ENCODE measurements around the gene OBP2A. TPM values are rescaled to one million over a fixed set of nuclear protein-coding genes. Genes with fewer than 3 reads are reported as not detected.
"Not testable (repeated sequence)": the region's sequence is repeated elsewhere in the genome, so short reads cannot be mapped to it uniquely, and the experiment has no call there.

The OBP2A gene, protein sequence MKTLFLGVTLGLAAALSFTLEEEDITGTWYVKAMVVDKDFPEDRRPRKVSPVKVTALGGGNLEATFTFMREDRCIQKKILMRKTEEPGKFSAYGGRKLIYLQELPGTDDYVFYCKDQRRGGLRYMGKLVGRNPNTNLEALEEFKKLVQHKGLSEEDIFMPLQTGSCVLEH
- not detected in 2 replicates for total RNA-seq

DNA sequence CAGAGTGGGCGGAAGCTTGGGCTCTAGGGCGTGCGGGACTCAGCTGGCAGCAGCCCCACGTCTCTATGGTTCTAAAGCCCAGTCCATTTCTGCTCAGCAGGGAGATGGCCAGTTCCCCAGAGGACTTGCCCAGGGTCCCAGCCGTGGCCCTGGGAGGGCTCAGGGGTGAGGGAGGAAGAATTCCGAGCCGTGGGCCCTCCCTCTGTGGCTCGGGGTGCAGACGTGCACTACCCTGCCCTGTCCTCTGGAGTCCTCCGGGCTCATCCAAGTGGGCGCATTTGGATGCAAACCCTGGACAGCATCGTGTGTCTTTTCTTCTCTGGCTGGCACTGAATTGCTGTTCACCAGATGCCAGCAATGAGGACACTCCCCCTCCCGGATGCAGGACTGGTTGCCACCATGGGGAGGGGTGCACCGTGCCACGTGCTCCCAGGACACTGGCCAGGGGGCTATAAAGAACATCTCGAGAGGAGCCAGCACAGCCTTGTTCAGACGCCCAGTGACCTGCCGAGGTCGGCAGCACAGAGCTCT, at the start of gene OBP2A:
TSS of gene OBP2A (plus strand) at position 481 of the 531 bp plus-strand sequence. CDS start 55 bp downstream, outside the sequence.
- DNase-seq (ENCODE audit: low read depth, low spot score): not testable (repeated sequence)

DNA sequence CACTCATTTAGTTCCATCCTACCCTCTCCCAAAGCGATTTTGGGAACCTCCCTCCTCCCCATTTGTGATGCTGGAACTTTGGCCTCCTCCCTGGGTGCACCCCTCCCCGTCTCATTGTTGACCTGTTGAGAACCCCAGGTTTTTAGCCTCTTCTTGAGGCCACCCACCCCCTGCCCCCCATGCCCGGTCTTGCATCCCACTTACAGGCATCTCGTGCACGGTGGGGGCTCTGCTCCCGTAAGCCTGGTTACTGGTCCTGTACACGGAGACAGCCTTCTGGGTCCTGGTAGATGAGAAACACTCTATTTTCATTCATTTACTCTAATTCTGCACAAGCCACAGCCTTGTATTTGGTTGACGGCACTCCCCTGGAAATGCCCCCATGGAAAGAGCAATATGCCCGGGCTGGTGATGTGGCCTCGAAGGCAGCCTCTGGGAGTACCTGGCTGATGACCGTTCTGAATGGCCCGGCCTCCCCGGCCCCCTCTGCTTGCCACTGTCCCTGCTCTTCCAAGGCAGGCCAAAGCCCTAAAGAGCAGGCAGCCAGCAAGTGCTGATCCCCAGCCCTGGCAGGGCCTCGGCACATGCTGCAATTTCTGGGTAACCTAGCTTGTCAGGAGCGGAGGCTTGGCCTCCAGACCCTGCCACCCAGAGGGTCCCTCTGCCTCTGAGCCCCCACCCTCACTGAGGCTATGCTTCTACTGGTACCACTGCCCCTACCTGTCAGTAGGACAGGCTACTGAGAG, 47.4 kb upstream of the OBP2A start:
- no peak for DNase-seq (ENCODE audit: low read depth, low spot score)

DNA sequence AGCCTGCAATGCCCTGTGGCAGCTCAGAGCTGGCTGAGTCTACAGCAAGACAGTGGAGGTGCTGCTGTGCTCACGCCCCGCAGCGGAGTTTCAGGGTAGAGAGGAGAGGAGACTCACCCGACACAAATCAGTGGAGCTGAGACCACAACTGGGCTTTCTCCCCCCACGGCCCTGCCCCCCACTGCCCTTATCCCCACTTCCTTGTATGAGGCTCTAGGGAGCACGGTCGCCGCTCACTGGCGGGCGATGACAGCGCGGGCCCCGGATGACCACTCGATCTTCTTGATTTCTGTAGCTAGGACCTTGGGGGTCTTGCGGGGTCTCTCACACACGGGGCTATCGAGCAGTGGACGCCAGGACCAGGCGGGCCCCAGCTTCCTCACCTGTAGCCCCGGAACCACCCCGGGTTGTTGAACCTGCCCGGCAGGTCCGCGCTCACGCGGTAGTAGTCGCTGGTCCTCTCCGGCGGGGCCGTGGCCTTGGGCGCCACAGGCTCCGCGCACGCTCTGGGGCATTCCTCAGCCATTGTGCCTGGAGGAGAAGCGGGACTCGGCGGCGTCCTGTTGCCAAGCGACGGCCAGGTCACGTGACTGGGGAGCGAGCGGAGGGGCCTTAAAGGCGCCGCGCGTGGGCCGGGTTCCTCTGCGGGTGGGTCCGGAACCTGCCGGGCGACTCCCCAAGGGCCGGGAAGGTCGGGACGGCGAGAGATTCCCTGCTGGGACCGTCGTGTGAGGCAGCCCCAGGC, 46.4 kb upstream of the OBP2A start:
- peak; percentile 63 for DNase-seq (ENCODE audit: low read depth, low spot score)

DNA sequence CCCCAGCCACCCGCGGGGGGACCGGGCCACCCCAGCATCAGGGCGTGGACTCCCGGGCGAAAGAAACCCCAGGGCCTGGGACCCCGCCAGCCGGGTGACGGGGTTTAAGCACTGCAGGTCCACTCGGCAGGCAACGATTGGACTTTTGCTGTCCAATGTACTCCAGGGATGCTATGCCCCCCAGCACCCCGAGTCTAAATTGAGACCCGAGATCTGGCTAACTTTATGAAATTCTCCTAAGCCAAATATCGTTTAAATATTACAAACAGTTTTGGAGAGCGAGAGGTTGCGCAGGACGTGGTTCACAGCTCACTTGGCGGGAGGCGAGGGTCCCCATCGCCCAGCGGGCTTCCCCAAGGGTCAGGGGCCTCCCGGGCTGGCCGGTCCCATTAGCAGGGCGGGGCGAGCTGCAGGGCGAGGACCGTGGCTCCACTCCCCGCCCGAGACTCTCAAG, 45.8 kb upstream of the OBP2A start:
- no peak for DNase-seq (ENCODE audit: low read depth, low spot score)

DNA sequence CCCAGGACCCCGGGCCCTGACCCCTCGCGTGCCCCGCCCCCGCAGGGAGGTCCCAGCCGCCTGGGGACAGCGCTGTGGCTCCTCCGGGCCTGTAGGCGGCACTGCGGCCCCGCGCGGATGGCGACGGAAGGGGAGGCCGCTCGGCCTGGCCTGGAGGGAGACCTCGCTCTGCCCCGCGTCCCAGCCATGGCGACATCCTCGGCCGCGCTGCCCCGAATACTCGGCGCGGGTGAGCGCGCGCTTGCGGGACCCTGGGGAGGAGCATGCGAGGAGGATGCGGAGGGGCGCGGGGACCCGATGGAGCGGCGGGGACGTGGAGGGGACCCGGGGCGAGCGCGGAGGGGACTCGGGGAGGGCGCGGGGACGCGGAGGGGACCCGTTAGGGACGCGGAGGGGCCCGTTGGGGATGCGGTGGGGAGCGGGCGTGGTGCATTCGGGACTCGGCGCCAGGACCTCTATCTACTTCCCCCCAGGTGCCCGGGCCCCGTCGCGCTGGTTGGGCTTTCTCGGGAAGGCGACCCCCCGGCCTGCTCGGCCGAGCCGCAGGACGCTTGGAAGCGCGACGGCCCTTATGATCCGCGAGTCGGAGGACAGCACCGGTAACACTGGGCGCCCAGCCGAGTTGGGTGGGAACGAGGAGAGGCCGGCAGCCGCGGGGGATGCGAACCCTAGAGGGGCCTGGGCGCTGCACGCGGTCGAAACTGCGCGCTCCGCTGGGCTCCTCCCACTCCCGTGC, 45.2 kb upstream of the OBP2A start, which contains the start of gene MRPS2:
TSS of gene MRPS2 (plus strand) at position 158 of the 736 bp plus-strand sequence. CDS start at position 187, 29 bp downstream.
- peak; percentile 58 for DNase-seq (ENCODE audit: low read depth, low spot score)

DNA sequence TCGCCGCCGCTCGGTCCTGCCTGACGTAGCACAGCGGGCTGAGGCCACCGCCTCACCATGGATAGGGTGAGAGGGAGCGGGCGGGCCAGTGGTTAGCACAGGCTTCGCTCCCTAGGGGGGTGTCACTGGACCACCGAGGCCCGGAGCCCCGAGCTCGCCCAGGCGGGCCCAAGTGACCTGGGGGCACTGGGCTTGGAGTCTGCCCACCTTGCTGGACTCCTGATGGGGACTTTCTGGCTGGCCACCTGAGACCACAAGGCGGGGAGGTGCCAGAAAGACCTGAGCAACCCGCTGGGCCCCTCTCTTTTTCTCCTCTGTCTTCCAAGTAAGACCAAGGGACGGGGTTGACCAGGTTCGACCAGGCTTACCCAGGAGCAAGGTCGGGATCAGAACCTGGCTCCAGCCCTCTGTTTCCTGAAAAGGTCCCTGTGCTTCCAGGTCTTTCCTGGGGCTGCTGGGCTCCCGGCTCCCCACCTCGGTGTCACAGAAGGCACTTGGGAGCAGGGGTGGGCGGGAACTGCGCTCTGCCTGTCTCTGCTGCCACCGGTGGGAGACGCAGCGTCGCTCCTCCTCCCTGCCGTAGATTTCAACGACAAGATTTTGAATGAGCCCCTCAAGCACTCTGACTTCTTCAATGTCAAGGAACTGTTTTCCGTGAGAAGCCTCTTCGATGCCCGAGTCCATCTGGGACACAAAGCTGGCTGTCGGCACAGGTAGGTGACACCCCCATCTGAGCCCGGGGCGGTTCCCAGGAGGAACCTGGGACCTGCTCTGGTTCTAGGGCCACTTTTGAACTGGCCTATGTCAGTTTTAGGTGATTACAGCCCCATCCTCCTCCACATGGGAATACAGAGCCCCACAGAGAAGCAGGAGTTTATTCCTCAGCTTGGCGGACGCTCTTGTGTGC, 44.4 kb upstream of the OBP2A start:
- no peak for DNase-seq (ENCODE audit: low read depth, low spot score)

DNA sequence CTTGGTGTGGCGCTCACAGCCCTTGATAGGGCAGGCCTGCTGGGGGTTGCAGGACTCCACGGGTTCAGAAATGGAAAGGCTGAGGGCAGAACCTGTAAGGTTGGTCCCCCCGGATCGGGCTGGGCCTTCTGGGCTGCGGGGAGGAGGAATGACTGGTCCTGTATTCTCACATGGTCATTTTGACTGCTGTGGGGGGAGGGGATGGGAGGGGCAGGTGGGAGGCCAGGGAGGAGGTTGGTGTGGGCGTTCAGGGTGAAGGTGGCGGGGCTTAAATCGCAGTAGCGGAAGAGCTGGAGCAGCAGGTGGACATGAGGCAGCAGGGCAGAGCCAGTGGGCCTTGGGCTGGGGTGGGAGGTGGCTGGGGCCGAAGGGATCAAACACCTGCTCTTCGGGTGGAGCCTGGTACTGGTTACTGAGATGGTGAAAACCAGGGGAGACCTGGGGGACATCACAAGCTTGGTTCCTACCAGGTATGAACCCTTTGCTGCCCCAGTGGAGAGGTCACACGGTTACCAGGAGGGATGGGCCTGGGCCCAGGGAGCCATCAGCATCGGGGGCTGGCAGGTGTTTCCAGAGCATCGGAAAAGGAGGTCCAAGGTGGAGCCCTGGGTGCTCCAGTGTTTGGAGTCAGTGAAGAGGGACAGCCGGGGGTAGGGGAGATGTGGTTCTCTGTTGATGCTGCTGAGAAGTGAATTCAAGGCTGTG, 43.6 kb upstream of the OBP2A start:
- no peak for DNase-seq (ENCODE audit: low read depth, low spot score)

DNA sequence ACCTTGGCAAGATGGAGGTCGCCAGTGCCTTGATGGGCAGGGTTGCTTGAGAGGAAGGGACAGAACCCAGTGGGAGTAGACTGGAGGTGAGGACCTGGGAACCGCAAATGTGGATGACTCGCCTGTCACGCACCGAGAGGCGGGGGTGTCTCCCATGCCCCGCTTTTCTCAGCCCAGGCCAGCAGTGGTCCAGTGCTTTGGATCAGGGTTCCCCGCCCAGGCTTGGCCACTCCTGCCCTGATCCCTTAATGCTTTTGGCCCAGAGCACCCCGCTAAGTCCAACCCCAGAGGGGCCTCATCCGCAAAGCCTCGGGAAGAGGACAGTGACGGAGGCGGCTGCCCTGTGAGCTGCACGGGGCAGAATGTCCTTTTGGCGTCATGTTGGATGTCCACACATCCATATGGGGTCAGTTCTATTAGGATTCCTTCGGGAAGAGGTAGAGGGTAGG, 43.0 kb upstream of the OBP2A start:
- DNase-seq (ENCODE audit: low read depth, low spot score): no peak

DNA sequence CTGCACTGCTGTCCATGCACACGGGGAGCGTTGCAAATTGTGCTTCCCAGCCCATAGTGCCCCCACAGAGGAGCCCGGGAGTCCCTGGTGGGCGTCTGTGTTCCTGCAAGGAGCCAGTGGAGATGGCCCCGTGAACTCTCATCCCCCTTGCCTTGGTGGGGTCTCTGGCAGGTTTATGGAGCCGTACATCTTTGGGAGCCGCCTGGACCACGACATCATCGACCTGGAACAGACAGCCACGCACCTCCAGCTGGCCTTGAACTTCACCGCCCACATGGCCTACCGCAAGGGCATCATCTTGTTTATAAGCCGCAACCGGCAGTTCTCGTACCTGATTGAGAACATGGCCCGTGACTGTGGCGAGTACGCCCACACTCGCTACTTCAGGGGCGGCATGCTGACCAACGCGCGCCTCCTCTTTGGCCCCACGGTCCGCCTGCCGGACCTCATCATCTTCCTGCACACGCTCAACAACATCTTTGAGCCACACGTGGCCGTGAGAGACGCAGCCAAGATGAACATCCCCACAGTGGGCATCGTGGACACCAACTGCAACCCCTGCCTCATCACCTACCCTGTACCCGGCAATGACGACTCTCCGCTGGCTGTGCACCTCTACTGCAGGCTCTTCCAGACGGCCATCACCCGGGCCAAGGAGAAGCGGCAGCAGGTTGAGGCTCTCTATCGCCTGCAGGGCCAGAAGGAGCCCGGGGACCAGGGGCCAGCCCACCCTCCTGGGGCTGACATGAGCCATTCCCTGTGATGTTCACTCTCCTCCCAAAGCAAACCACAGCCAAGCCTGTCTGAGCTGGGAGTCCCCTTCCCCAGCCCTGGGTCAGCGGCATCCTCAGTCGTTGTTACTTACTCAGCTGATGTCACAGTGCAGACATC, 42.3 kb upstream of the OBP2A start:
- DNase-seq (ENCODE audit: low read depth, low spot score): no peak

DNA sequence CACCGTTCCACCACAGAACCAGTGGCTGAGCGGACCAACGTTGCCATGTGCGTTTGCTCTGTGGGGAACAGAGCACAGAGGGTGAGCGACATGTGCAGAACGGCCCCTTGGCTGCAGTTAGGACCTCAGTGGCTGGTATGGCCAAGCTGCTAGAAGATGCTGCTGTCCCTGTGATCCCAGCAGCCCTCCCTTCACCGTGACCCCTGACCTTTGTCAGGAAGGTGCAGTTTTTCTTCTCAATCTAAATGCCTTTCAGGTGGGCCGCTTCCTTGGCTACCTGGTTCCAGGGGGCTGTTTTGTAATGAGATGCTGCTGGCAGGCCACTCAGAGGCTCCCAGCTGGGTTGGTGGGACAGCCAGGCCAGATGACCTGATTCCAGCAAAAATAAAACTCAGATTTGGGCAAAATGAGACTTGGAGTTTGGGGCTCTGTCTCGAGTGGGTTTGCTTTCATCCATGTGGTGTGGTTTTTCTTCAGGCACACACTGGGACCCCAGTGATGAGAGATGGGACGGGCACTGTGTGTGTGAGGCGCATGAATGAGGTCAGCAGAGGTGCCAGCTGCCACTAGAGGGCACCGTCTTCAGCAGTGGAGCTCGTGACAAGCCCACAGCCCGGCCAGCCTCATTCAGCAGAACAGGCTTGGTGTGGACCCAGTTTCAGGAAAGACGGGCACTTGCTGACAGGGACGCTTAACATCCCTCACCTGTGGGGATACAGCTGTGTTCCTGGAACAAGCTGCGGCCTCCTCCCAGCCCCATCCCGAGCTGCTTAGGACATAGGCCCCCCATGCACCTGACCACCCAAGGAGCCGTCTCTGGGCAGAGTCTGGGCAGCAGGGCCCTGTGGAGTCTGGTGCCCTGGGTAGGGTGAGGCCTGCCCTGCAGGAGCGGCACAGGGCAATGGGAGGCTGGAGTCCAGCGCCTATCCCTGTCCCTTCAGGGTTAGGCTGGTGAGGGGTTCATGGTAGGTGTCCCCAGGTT, 41.4 kb upstream of the OBP2A start:
- DNase-seq (ENCODE audit: low read depth, low spot score): peak; percentile 30

DNA sequence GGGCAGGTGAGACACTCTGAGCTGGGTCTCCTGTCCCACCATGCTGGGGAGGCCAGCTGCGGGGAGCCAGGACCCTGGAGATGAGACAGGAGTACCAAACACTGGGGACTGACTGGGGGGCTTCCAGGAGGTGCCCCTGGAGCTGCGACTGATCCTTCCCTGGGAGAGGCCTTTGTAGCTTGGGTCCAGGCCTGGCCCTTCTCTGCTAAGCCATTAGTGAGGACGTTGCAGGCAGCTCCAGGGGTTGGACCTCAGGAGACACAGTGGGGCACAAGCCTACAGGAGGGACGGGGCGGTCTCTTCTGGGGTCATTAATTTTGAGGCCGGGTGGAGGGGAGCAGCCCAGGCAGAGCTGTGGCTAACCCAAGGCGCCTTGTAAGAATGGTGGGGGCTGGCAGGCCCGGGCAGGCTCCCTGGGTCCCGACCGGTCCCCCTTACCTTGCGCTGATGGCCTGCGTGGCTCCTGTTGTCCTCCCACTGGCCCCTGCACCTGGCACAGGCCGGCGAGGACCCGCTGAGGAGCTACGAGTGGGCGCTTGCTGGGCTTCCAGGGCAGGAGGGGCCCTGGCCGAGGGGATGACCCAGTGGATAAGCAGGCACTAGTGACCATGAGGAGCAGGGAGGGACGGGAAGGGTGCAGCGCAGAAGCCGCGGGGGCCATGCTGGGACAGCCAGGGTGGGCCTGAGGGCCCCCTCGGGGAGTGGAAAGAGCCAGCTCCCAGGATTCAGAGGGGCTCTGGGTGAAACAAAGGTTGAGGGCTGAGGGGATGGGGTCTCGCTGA, 40.3 kb upstream of the OBP2A start:
- DNase-seq (ENCODE audit: low read depth, low spot score): no peak

DNA sequence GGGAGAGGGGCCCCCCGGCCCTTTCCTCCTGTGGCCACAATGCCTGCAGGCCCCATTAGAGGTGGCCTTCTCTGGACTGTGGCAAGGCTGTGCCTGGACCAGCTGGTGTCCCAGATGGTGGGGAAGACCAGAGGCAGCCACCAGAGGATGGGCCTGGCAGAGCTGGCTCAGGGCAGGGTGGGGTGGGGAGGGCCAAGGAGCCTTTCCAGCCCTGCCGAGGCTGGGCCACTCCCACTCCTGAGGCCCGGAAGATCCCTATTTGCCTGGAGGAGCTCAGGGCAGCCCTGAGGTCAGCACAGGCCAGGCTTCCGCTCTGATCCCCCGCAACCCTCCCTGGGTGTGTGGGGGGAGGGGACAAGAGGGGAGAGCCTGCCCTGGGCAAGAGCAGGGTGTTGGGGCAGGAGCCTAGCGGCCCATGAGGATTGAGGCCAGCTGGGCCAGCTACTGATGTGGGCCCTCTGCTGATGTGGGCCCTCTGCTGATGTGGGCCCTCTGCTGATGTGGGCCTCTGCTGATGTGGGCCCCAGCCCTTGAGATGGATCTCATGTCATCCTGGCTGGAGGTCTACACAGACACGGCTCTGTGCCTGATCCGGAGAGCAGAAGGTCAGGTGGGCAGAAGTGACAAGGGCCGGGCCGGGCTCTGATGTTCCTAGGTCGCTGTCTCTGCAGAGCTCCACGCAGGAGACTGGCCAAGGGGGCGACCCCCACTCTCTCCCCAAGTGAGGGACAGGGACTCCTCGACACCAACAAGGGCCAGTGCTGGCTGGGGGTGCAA, 39.4 kb upstream of the OBP2A start:
- DNase-seq (ENCODE audit: low read depth, low spot score): no peak

DNA sequence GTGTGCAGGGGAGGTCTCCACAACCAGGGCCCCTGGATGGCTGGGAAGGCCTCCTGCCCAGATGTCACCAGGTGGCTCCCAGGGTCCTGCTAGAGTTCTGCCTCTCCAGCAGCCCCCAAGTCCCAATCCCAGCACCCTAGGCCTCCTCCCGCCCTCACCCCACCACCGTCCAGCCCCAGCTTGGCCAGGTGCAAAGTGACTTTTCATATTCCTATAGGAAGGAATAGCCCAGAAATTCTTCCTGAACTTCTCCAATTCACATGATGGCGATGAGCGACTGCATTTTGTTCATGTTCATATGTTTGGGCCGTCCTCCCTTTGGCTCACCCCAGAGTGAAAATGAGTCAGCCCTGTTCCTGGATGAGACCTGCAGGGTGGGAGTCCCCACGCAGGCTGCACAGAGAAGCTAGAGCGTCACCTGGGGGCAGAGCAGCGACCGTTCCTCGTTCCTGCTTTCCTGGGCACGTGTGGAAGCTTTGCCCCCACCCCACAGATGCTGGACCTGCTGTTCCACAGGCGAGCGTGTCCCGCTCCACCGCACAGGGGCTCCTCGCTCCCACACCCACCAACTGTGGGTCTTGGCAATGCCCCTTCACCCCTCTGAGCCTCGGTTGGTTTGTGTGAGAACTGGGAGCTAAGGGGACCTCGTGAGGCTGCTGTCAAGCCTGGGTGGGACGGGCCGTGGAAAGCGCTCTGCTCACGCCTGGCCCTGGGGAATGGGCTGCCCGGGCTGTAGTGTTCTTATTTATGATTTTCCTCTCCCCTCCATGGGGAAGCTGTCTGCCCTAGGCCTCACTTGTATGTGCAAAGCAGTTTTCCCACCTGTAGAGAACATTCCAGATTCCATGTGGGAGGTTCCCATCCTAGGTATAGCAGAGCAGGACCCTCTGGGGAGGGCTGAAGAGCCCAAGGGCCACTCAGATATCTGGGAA, 38.6 kb upstream of the OBP2A start:
- no peak for DNase-seq (ENCODE audit: low read depth, low spot score)

DNA sequence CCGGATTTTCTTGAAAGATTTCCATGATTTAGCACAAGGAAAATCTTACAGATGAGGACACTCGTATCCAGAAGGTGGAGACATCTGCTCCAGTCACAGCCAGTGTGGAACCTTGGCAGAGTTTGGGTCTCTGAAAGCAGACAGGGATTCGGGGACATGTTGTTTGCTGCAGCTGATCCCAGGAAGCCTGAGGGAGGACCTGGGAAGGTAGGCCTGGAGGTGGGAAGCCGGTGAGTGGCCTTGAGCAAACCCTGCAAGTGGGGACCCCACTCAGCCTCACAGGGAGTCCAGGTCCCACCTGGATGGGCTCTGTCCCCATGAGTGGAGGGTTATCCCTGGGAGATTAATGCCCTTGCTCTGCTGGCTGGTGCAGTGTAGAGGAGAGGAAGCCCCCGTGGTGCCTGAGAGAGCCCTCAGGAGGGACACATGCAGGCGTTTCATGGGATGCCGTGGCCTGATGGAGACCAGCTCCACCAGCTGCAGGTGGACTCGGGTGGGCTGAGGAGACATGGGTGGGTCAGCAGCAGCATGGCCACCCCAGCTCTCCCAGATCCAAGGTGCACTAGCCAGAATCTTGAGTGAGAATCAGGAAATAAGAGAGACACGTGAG, 37.6 kb upstream of the OBP2A start:
- no peak for DNase-seq (ENCODE audit: low read depth, low spot score)

Measured in pulmonary artery endothelial cell (primary cell).